ENCODE results near the gene LLGL2.
"Not testable (repeated sequence)": the region's sequence is repeated elsewhere in the genome, so short reads cannot be mapped to it uniquely, and the experiment has no call there.

LLGL2 gene

GRCh38 chr17:75572713-75573539 lies 47.4 kb downstream of the LLGL2 start:
- no peak for DNase-seq

GRCh38 chr17:75573540-75573957 lies 48.1 kb downstream of the LLGL2 start:
- no peak for DNase-seq

DNA sequence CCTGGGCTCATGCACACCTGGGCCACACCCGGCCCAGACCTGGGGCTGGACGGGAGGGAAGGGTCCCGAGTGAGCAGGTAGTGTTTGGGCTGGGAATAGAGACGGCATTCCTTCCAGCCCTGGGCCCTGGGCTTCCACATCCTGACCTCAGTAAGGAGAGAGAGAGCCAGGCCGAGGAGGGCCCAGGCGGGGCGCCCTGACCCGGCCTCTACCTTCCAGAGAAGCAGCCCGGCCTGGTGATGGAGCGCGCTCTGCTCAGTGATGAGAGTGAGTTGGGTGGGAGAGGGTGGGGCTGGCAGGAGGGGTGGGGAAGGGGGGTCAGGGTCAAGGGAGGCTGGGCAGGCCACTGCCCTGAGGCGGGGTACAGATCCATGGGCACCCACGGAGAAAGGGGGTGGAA lies 48.5 kb downstream of the LLGL2 start:
- DNase-seq = no peak

DNA sequence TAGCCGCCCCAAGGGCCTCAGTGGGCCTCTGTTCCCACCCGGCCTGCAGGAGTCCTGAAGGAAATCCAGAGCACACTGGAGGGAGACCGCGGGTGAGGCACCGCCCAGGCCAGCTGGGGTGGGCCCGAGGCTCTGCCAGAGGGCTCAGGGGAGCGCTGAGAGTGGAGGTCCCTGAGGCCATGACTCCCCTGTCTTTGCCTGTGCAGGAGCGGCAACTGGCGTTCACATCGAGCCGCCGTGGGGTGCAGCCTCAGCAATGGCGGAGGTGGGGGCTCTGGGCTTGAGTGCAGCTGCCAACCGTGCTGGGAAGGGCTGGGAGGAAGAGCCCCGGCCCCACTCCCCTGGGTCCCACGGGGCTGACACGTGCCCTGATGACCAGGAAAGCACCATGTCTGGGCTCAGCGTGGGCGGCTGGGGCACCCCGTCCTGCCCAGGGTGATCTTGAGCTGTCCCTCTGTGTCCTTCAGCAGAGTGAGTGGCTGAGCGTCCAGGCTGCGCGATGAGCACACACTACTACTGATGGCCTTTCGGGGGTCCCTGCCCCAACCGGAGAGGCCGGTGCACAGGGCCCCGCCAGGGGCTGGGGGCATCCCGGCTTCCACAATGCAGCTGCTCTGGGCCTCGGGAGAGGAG lies 49.0 kb downstream of the LLGL2 start:
- DNase-seq = no peak

DNA sequence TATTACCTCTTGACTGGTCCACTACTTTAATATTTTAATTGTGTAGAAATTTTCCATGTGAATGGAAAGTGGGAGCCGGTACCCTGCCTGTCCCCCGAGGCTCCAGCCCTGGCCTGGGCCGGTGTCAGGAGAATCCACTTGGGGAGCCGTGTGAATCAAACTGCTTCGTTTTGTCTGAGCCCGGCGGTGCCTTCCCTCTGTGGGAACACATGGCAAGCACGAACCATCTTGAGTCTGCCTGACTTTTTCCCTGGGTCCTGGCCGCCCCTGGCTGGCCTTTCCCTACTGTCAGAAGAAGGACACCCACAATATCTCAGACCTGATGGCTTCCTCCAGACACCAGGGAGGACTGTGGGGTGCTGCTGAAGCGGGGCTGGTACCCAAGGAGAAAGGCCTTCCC lies 49.7 kb downstream of the LLGL2 start:
- DNase-seq = no peak

DNA sequence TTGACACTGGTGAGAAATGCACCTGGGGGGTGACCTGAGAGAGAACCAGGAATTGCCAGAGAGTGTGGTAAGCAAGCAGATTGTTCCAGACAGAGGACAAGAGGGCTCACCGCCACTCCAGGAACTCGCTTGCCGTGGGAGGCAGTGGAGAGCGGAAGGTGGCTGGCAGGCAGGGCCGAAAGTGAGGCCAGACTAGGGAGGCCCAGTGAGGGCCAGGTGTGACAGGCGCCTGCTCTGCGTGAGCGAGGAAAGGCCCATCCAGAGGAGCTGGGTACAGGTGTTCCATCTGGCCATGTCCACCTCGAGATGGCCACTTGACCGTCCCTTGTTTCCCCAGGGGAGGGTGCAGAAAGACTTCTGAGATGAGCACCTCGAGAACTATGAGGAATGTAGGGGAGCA lies 50.2 kb downstream of the LLGL2 start:
- no peak for DNase-seq

- DNase-seq = no peak
Observed at GRCh38 chr17:75576661-75577060, 51.2 kb downstream of the LLGL2 start.

- DNase-seq = not testable (repeated sequence)
Observed at GRCh38 chr17:75581121-75581725, 55.7 kb downstream of the LLGL2 start.

DNA sequence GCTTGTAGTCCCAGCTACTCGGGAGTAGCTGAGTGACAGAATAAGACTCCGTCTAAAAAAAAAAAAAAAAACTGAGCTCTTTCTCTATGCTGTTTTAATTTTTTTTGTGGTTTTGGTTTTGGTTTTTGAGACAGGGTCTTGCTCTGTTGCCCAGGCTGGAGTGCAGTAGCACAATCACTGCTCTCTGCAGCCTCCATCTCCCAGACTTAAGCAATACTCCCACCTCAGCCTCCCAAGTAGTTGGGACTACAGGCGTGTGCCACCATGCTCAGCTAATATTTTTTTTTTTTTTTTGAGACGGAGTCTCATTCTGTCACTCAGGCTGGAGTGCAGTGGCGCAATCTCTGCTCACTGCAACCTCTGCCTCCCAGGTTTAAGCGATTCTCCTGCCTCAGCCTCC lies 57.7 kb downstream of the LLGL2 start:
- not testable (repeated sequence) for DNase-seq

GRCh38 chr17:75584849-75585175 lies 59.3 kb downstream of the LLGL2 start:
- DNase-seq = no peak

GRCh38 chr17:75587675-75588595 lies 62.4 kb downstream of the LLGL2 start, which contains the start of gene MYO15B:
MYO15B (plus strand) TSS chr17:75587800; CDS start chr17:75588058, 258 bp downstream.
- DNase-seq = peak; percentile 69

GRCh38 chr17:75588596-75589011 lies 63.1 kb downstream of the LLGL2 start:
- no peak for DNase-seq

GRCh38 chr17:75589012-75589918 lies 63.8 kb downstream of the LLGL2 start:
- DNase-seq = peak; percentile 87

DNA sequence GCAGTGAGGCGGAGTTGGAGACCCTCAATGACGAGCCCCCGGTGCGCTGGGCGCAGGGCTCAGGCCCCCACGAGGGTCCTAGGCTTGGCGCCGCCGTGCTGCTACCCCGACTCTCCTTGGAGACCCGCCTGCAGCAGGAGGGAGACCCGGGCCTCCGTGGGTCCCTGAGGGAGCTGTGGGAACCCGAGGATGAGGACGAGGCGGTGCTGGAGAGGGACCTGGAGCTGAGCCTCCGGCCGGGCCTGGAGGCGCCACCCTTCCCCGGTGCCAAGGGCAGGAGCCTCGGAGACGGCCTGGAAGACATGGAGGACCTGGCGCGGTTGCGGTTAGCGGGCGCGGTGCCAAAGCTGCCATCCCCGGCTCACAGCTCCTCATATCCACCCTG lies 64.4 kb downstream of the LLGL2 start:
- no peak for DNase-seq

- no peak for DNase-seq
Observed at GRCh38 chr17:75590314-75590761, 64.8 kb downstream of the LLGL2 start.

- DNase-seq = no peak
Observed at GRCh38 chr17:75590849-75591721, 65.6 kb downstream of the LLGL2 start.

DNA sequence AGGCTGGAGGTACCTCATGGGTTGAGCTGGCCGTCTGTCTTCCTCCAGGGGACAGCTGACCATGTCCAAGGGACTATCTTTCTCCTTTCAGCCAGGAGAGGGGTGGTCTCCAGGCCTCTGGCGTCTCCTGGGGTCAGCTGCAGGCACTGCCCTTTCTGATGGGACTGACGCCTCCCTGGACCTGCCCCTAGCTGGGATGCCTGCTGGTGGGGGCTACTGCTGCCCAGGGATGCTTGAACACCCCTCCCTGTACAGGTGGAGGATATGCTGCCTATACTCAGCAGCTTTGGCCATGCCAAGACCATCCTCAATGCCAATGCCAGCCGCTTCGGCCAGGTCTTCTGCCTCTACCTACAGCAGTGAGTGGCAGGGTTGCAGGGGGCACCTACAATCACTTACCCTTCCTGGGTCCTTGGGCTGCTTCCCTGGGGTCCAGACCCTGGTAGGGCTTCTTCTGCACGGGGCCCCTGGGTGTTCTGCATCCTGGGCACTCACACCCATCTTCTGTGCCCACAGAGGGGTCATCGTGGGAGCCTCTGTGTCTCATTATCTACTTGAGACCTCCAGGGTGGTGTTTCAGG lies 66.3 kb downstream of the LLGL2 start:
- no peak for DNase-seq

- DNase-seq = no peak
Observed at GRCh38 chr17:75592348-75593020, 67.0 kb downstream of the LLGL2 start.

- not testable (repeated sequence) for DNase-seq
Observed at GRCh38 chr17:75593430-75593829, 67.9 kb downstream of the LLGL2 start.

All from NCI-H146 (cell line).